ENCODE data around the gene KRT17. TPM values are rescaled to one million over a fixed set of nuclear protein-coding genes. Genes with fewer than 3 reads are reported as not detected.
"Not testable (repeated sequence)": the region's sequence is repeated elsewhere in the genome, so short reads cannot be mapped to it uniquely, and the experiment has no call there.

The KRT17 gene
- total and polyA plus RNA-seq, 2 donors, result 195 to 2,044 TPM

- 87% methylated on average over 4 of the region's 4 CpGs for WGBS
- H3K4me1 ChIP-seq (ENCODE audit: control insufficient read depth in 2 of 2, insufficient read depth in 2 of 2, low read length in 2 of 2); DNase-seq (ENCODE audit: low read depth in 6 of 9, low spot score in 9 of 9); H3K4me3 ChIP-seq (ENCODE audit: low read length in 2 of 2); H3K27ac ChIP-seq (ENCODE audit: low read depth in 1 of 2, low read length in 1 of 2); H3K36me3 ChIP-seq (ENCODE audit: control insufficient read depth in 2 of 2, insufficient read depth in 2 of 2, low read length in 1 of 2); H3K9me3 ChIP-seq (ENCODE audit: control insufficient read depth in 2 of 2, insufficient read depth in 1 of 2, low read length in 1 of 2): not testable (repeated sequence)
- H3K27me3 ChIP-seq (ENCODE audit: control insufficient read depth in 2 of 2, insufficient read depth in 1 of 2, low read length in 1 of 2), result peaks cover 0 to 12% of the 10 kb centered on the region in 2 donors
Observed at GRCh38 chr17:41576740-41577139, 47.6 kb downstream of the KRT17 start.

- Histone ChIP-seq H3K27me3 (ENCODE audit: control insufficient read depth in 2 of 2, insufficient read depth in 1 of 2, low read length in 1 of 2) (peaks cover 0 to 14% of the 10 kb centered on the region in 2 donors), H3K36me3 (ENCODE audit: control insufficient read depth in 2 of 2, insufficient read depth in 2 of 2, low read length in 1 of 2) (no peaks in the 10 kb centered on the region), H3K27ac (ENCODE audit: low read depth in 1 of 2, low read length in 1 of 2) (no peak overlapping the region), H3K4me3 (ENCODE audit: low read length in 2 of 2) (no peak overlapping the region), H3K9me3 (ENCODE audit: control insufficient read depth in 2 of 2, insufficient read depth in 1 of 2, low read length in 1 of 2) (no peaks in the 10 kb centered on the region), H3K4me1 (ENCODE audit: control insufficient read depth in 2 of 2, insufficient read depth in 2 of 2, low read length in 2 of 2) (peaks cover 0 to 3% of the 10 kb centered on the region in 2 donors)
- 82% methylated on average over 3 of the region's 3 CpGs for WGBS
- no peak for DNase-seq (ENCODE audit: low read depth in 6 of 9, low spot score in 9 of 9)
Observed at GRCh38 chr17:41575336-41575735, 49.0 kb downstream of the KRT17 start.

GRCh38 chr17:41571561-41572434, 52.6 kb downstream of the KRT17 start, which contains the start of gene KRT9:
Gene KRT9, minus strand, starts transcription at chr17:41572059. Its CDS starts 67 bp downstream, at chr17:41571992.
- Histone ChIP-seq H3K27me3 (ENCODE audit: control insufficient read depth in 2 of 2, insufficient read depth in 1 of 2, low read length in 1 of 2) (peaks cover 0 to 7% of the 10 kb centered on the region in 2 donors), H3K36me3 (ENCODE audit: control insufficient read depth in 2 of 2, insufficient read depth in 2 of 2, low read length in 1 of 2) (no peaks in the 10 kb centered on the region), H3K4me3 (ENCODE audit: low read length in 2 of 2) (no peak within 1 kb of the TSS), H3K9me3 (ENCODE audit: control insufficient read depth in 2 of 2, insufficient read depth in 1 of 2, low read length in 1 of 2) (peaks cover 4 to 10% of the 10 kb centered on the region in 2 donors), H3K4me1 (ENCODE audit: control insufficient read depth in 2 of 2, insufficient read depth in 2 of 2, low read length in 2 of 2) (no peaks in the 10 kb centered on the region), H3K27ac (ENCODE audit: low read depth in 1 of 2, low read length in 1 of 2) (no peak within 1 kb of the TSS)
- whole genome bisulfite sequencing, result 79% methylated on average over 24 of the region's 24 CpGs
- DNase-seq (ENCODE audit: low read depth in 6 of 9, low spot score in 9 of 9), result no peak

Other genes with a start within 250 kb of the KRT17 start
- gene KRT34, start 242.3 kb downstream of the KRT17 start, total RNA-seq, result 0.52 TPM
- gene KRT34, start 242.3 kb downstream of the KRT17 start, polyA plus RNA-seq, result 1.5 TPM
- gene KRT31, start 227.0 kb downstream of the KRT17 start, total RNA-seq, result 1.9 TPM
- gene KRT31, start 227.0 kb downstream of the KRT17 start, polyA plus RNA-seq, result 6.4 TPM
- gene KRT37, start 200.0 kb downstream of the KRT17 start, total RNA-seq, result 0.19 TPM
- gene KRT37, start 200.0 kb downstream of the KRT17 start, polyA plus RNA-seq, result 0.34 TPM
- gene KRT38, start 183.6 kb downstream of the KRT17 start, total RNA-seq, result 0.38 TPM
- gene KRT38, start 183.6 kb downstream of the KRT17 start, polyA plus RNA-seq, result 7.9 TPM
- 2.5 TPM for gene KRT32, start 157.2 kb downstream of the KRT17 start, total RNA-seq
- 2.2 TPM for gene KRT32, start 157.2 kb downstream of the KRT17 start, polyA plus RNA-seq
- gene KRT35, start 143.4 kb downstream of the KRT17 start, total RNA-seq, result 0.05 TPM
- 0.21 TPM for gene KRT35, start 143.4 kb downstream of the KRT17 start, polyA plus RNA-seq
- gene KRT36, start 134.7 kb downstream of the KRT17 start, total RNA-seq, result 1.2 TPM
- gene KRT36, start 134.7 kb downstream of the KRT17 start, polyA plus RNA-seq, result 3.5 TPM
- gene KRT13, start 119.0 kb downstream of the KRT17 start, total RNA-seq, result 81.7 TPM
- gene KRT13, start 119.0 kb downstream of the KRT17 start, polyA plus RNA-seq, result 75.9 TPM
- 191 TPM for gene KRT15, start 105.7 kb downstream of the KRT17 start, total RNA-seq
- gene KRT15, start 105.7 kb downstream of the KRT17 start, polyA plus RNA-seq, result 831 TPM
- 296 TPM for gene KRT19, start 96.3 kb downstream of the KRT17 start, total RNA-seq
- 758 TPM for gene KRT19, start 96.3 kb downstream of the KRT17 start, polyA plus RNA-seq
- gene KRT9, start 52.5 kb downstream of the KRT17 start, total RNA-seq, result 1.7 TPM
- 60.7 TPM for gene KRT9, start 52.5 kb downstream of the KRT17 start, polyA plus RNA-seq
- gene KRT14, start 37.7 kb downstream of the KRT17 start, total RNA-seq, result 20.7 TPM
- 210 TPM for gene KRT14, start 37.7 kb downstream of the KRT17 start, polyA plus RNA-seq
- 7.5 TPM for gene KRT16, start 11.8 kb downstream of the KRT17 start, total RNA-seq
- 262 TPM for gene KRT16, start 11.8 kb downstream of the KRT17 start, polyA plus RNA-seq
- 145 TPM for gene EIF1, start 64.3 kb upstream of the KRT17 start, total RNA-seq
- gene EIF1, start 64.3 kb upstream of the KRT17 start, polyA plus RNA-seq, result 1,051 TPM
- gene GAST, start 87.8 kb upstream of the KRT17 start, total RNA-seq, result 5.0 TPM
- 77.6 TPM for gene GAST, start 87.8 kb upstream of the KRT17 start, polyA plus RNA-seq
- 0.33 TPM for gene HAP1, start 110.1 kb upstream of the KRT17 start, total RNA-seq
- gene HAP1, start 110.1 kb upstream of the KRT17 start, polyA plus RNA-seq, result 4.0 TPM
- 27.0 TPM for gene JUP, start 162.1 kb upstream of the KRT17 start, total RNA-seq
- gene JUP, start 162.1 kb upstream of the KRT17 start, polyA plus RNA-seq, result 87.6 TPM
- gene P3H4, start 187.4 kb upstream of the KRT17 start, total RNA-seq, result 4.1 TPM
- 4.8 TPM for gene P3H4, start 187.4 kb upstream of the KRT17 start, polyA plus RNA-seq
- gene FKBP10, start 188.4 kb upstream of the KRT17 start, total RNA-seq, result 9.1 TPM
- gene FKBP10, start 188.4 kb upstream of the KRT17 start, polyA plus RNA-seq, result 9.6 TPM
- gene NT5C3B, start 211.7 kb upstream of the KRT17 start, total RNA-seq, result 29.9 TPM
- gene NT5C3B, start 211.7 kb upstream of the KRT17 start, polyA plus RNA-seq, result 57.3 TPM
- not detected for gene KLHL10, start 213.2 kb upstream of the KRT17 start, total RNA-seq
- gene KLHL10, start 213.2 kb upstream of the KRT17 start, polyA plus RNA-seq, result 0.14 TPM
- 11.4 TPM for gene KLHL11, start 240.8 kb upstream of the KRT17 start, total RNA-seq
- gene KLHL11, start 240.8 kb upstream of the KRT17 start, polyA plus RNA-seq, result 0.98 TPM